ENCODE data around the gene TUFM. TPM values are rescaled to one million over a fixed set of nuclear protein-coding genes. Genes with fewer than 3 reads are reported as not detected.

Gene TUFM
- total RNA-seq, 2 donors from 2014 or later, result 172 to 220 TPM

Other genes starting within 250 kb of the TUFM start
- gene SULT1A2, start 249.3 kb downstream of the TUFM start, total RNA-seq, result 1 to 10 TPM in 1 of 2 donors, under 1 TPM in 1; 0.25 to 1.2 TPM
- gene SULT1A1, start 236.3 kb downstream of the TUFM start, total RNA-seq, result 10 to 100 TPM; 12.7 to 18.6 TPM
- 1 to 10 TPM in 1 of 2 donors, not detected in 1; 2.7 TPM for gene NPIPB8, start 208.3 kb downstream of the TUFM start, total RNA-seq
- gene EIF3C, start 134.9 kb downstream of the TUFM start, total RNA-seq, result 100 to 1,000 TPM; 470 to 660 TPM
- 1 to 10 TPM; 3.4 to 4.1 TPM for gene NPIPB9, start 94.6 kb downstream of the TUFM start, total RNA-seq
- 100 to 1,000 TPM; 456 to 594 TPM for gene ATXN2L, start 23.3 kb downstream of the TUFM start, total RNA-seq
- 10 to 100 TPM; 46.7 to 48.1 TPM for gene SH2B1, start 17.5 kb upstream of the TUFM start, total RNA-seq
- gene ATP2A1, start 32.1 kb upstream of the TUFM start, total RNA-seq, result 1 to 10 TPM; 6.1 to 8.4 TPM
- 10 to 100 TPM; 10.8 to 14.1 TPM for gene RABEP2, start 78.9 kb upstream of the TUFM start, total RNA-seq
- 1 to 10 TPM; 1.3 to 1.4 TPM for gene CD19, start 85.6 kb upstream of the TUFM start, total RNA-seq
- gene NFATC2IP, start 104.6 kb upstream of the TUFM start, total RNA-seq, result 10 to 100 TPM; 81.1 to 97.6 TPM
- gene SPNS1, start 128.4 kb upstream of the TUFM start, total RNA-seq, result 10 to 100 TPM; 21.1 to 23.6 TPM
- 100 to 1,000 TPM; 254 to 360 TPM for gene LAT, start 138.7 kb upstream of the TUFM start, total RNA-seq

All from activated T-cell treated with anti-CD3 and anti-CD28 coated beads, Interleukin-2, amount 50 U/mL, for 72 hours (primary cell).